OCI-LY7 (cell line): ENCODE measurements around the gene CDCP1. TPM values are rescaled to one million over a fixed set of nuclear protein-coding genes. Genes with fewer than 3 reads are reported as not detected.

Experiments
- BruUV-seq: library from RNA; stranded (reverse); fragments of 400-500 nt; replicated peaks from 2 replicates; lab custom pipeline; 2021; lab: Mats Ljungman, UMichigan
- CTCF ChIA-PET: fragments of 300-600 bp; sonication (Branson Sonifier 250); formaldehyde crosslinking; loops from one replicate; lab custom pipeline; 2022; ENCODE audit warnings: antibody characterized with exemption; ENCODE audit not compliant: unreplicated experiment; lab: Charles Lee
- POLR2A ChIA-PET: fragments of 300-600 bp; sonication (Branson Sonifier 250); formaldehyde crosslinking; loops from one replicate; lab custom pipeline; 2022; ENCODE audit warnings: antibody characterized with exemption; lab: Charles Lee
- DNase-seq: peaks from one replicate; pipeline ENCODE4 v3.0.0-alpha.2; 2015; ENCODE audit warnings: low spot score
- H2AFZ ChIP-seq: fragments of 200-600 bp; sonication (generic), shearing (Covaris generic); 2 replicates; pipeline ENCODE4 v1.6.1; 2014; ENCODE audit warnings: mild to moderate bottlenecking, antibody characterized with exemption, low read length, moderate library complexity
- H3K27ac ChIP-seq: fragments of 200-600 bp; sonication (generic); 2 replicates; pipeline ENCODE4 v1.5.1; 2014; ENCODE audit warnings: mixed run types, low read depth, mild to moderate bottlenecking, moderate library complexity, low read length, inconsistent platforms; ENCODE audit not compliant: poor library complexity, severe bottlenecking
- H3K36me3 ChIP-seq: fragments of 200-600 bp; sonication (generic); 2 replicates; pipeline ENCODE4 v1.6.1; 2014; ENCODE audit warnings: mild to moderate bottlenecking, antibody characterized with exemption, low read length, moderate library complexity, mixed read lengths; ENCODE audit not compliant: insufficient read depth
- H3K4me1 ChIP-seq: fragments of 200-600 bp; sonication (generic); 2 replicates; pipeline ENCODE4 v1.5.1; 2014; ENCODE audit warnings: mild to moderate bottlenecking, low read length; ENCODE audit not compliant: insufficient read depth, poor library complexity, severe bottlenecking
- H3K4me2 ChIP-seq: fragments of 200-600 bp; sonication (generic); 2 replicates; pipeline ENCODE4 v1.6.1; 2014; ENCODE audit warnings: mild to moderate bottlenecking, low read length
- H3K4me3 ChIP-seq: fragments of 200-600 bp; sonication (generic); 2 replicates; pipeline ENCODE4 v1.5.1; 2014; ENCODE audit warnings: mild to moderate bottlenecking, low read depth, low read length; ENCODE audit not compliant: poor library complexity, severe bottlenecking
- H3K79me2 ChIP-seq: fragments of 200-600 bp; sonication (generic); 2 replicates; pipeline ENCODE4 v1.6.1; 2016; ENCODE audit warnings: low read depth, mild to moderate bottlenecking, low read length, moderate library complexity, mixed read lengths; ENCODE audit not compliant: insufficient read depth
- H3K9me2 ChIP-seq: fragments of 200-600 bp; sonication (generic); 2 replicates; pipeline ENCODE4 v1.6.1; 2016; ENCODE audit warnings: mild to moderate bottlenecking, low read length, mixed read lengths; ENCODE audit not compliant: insufficient read depth
- H3K9me3 ChIP-seq: fragments of 200-600 bp; sonication (generic); 2 replicates; pipeline ENCODE4 v1.6.1; 2014; ENCODE audit warnings: mild to moderate bottlenecking, mixed run types, low read length, mixed read lengths
- H4K20me1 ChIP-seq: fragments of 200-600 bp; sonication (generic); 2 replicates; pipeline ENCODE4 v1.6.1; 2014; ENCODE audit warnings: mild to moderate bottlenecking, antibody characterized with exemption, low read length, moderate library complexity, mixed read lengths; ENCODE audit not compliant: insufficient read depth
- EZH2phosphoT487 ChIP-seq: fragments of 200-600 bp; sonication (generic); IDR thresholded peaks from 2 replicates; pipeline ENCODE4 v1.6.1; 2018; ENCODE audit warnings: low read depth, borderline replicate concordance, mild to moderate bottlenecking, mixed run types, antibody characterized with exemption, low read length, moderate library complexity, mixed read lengths
- intact Hi-C: fragments of 100-400 bp; cut with micrococcal nuclease; formaldehyde crosslinking; loops from one replicate; pipeline ENCODE4 v1.10.0; 2022; ENCODE audit not compliant: unreplicated experiment
- total RNA-seq, 2 experiments: library from RNA; depleted of rRNA in 1 of 2; stranded (reverse); fragments of >200 nt in 1 of 2; shearing (Covaris generic) in 1 of 2; gene quantifications; 2 replicates each; pipeline ENCODE4 v1.2.3, GENCODE V29; 2014 to 2022
- TF ChIP-seq, protein P1 (sequence below): fragments of 200-600 bp; sonication (generic); conservative IDR thresholded peaks from 2 replicates; pipeline ENCODE4 v1.5.1; 2014; ENCODE audit warnings: mild to moderate bottlenecking, antibody characterized with exemption, low read length, moderate library complexity, mixed read lengths

CDCP1 gene
- total RNA-seq, 2 experiments from 2014 or later, result not detected

DNA sequence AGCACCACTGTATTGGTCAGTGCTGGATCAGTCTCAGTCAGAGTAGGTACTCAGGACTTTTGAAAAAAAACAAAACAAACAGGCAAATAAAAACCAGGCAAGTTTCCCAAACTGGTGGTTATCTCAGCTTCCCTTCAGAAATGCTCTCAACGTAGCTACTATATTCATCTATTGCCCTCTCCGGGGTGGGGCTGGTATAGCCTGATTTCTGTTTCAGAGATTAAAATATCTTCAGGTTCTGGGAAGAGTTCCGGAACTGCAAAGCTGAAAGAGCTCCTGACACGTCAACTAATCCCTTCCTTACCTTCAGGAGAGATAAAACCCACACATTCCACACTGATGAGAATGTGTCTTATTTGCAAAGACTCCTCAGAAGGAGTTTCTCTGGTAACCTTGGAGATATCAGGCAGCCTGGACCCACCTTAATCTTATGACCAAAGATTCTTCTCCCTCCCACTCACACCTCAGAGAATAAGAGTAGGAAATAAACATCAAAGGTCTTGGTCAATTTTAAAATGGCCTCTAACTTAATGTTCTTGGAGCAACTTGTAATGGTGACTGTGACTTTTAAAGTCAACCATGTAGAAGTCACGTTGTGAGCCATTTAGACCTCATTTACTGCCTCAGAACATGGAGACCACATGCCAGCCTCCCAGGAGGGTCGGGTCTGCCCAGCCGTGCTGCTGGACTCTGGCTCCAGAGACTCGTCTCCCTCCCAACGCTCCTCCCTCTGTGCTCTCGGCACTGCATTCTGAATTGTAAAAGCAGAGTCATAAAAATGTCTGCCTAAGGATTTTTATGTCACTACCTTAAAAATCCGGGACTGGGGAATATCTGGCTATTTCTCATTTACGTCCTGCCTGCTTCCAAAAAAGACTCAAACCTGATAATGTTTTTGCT, 53.8 kb downstream of the CDCP1 start:
- H3K9me3 ChIP-seq, result no peaks in the 10 kb centered on the region
- H3K4me3 ChIP-seq, result no peak overlapping the region
- H3K4me1 ChIP-seq, result no peaks in the 10 kb centered on the region
- no peaks in the 10 kb centered on the region for H3K9me2 ChIP-seq
- BruUV-seq, result no TSS peak
- CTCF ChIA-PET, result no interaction called here
- no peak overlapping the region for H2AFZ ChIP-seq
- DNase-seq, result no peak
- H3K36me3 ChIP-seq, result no peaks in the 10 kb centered on the region
- POLR2A ChIA-PET, result interaction anchor here (0.6 kb wide), 1 partner anchor 1537 kb away, joined by 3 read pairs; no protein-coding TSS in a partner anchor
- no peaks in the 10 kb centered on the region for H4K20me1 ChIP-seq
- H3K27ac ChIP-seq, result no peak overlapping the region
- no peaks in the 10 kb centered on the region for H3K79me2 ChIP-seq
- TF ChIP-seq EZH2phosphoT487, result no peak
- TF ChIP-seq, protein P1, sequence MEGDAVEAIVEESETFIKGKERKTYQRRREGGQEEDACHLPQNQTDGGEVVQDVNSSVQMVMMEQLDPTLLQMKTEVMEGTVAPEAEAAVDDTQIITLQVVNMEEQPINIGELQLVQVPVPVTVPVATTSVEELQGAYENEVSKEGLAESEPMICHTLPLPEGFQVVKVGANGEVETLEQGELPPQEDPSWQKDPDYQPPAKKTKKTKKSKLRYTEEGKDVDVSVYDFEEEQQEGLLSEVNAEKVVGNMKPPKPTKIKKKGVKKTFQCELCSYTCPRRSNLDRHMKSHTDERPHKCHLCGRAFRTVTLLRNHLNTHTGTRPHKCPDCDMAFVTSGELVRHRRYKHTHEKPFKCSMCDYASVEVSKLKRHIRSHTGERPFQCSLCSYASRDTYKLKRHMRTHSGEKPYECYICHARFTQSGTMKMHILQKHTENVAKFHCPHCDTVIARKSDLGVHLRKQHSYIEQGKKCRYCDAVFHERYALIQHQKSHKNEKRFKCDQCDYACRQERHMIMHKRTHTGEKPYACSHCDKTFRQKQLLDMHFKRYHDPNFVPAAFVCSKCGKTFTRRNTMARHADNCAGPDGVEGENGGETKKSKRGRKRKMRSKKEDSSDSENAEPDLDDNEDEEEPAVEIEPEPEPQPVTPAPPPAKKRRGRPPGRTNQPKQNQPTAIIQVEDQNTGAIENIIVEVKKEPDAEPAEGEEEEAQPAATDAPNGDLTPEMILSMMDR, result no peak
- H3K4me2 ChIP-seq, result no peak overlapping the region
- intact Hi-C loops, result no loop called here

DNA sequence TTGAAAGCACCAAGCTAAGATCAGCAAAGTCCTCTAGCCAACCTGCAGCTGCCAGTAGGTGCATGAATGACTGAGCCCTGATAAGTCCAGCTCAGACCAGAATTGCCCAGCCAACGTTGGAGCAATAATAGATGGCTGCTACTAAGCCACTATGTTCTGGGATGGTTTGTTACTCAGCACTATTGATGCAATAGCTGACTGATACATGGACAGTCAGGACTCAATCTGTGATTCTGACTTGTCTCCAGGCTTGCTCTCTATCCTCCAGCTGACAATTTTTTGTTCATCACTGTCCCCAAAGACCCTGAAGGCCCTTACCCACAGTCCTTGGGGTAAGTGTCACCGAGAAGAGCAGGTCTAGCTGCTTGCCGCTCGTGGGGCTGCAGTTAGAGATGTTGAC, 55.3 kb downstream of the CDCP1 start:
- Histone ChIP-seq H3K4me3 (no peak overlapping the region), H3K27ac (no peak overlapping the region), H3K79me2 (no peaks in the 10 kb centered on the region), H3K9me3 (no peaks in the 10 kb centered on the region), H3K4me1 (no peaks in the 10 kb centered on the region), H4K20me1 (no peaks in the 10 kb centered on the region), H3K4me2 (no peak overlapping the region), H2AFZ (no peak overlapping the region), H3K9me2 (no peaks in the 10 kb centered on the region), H3K36me3 (no peaks in the 10 kb centered on the region)
- POLR2A ChIA-PET, result interaction anchor here (0.6 kb wide), 1 partner anchor 533 kb away, joined by 5 read pairs; no protein-coding TSS in a partner anchor
- DNase-seq, result no peak
- CTCF ChIA-PET, result no interaction called here
- BruUV-seq, result no TSS peak
- TF ChIP-seq, protein P1, result no peak
- TF ChIP-seq EZH2phosphoT487, result no peak
- intact Hi-C loops, result no loop called here
